ENCODE measurements around the gene STOX2.

Gene STOX2

GRCh38 chr4:183915976-183916375, 10.9 kb downstream of the STOX2 start:
- no peak for TF ChIP-seq CTCF (IDR thresholded peaks at IDR 0.05; ENCODE audit: low read depth, low read length, missing control alignments)

GRCh38 chr4:183918696-183919095, 13.6 kb downstream of the STOX2 start:
- DNase-seq (ENCODE audit: extremely low read depth, low read depth) = no peak
- TF ChIP-seq CTCF (IDR thresholded peaks at IDR 0.05; ENCODE audit: low read depth, low read length, missing control alignments) = no peak
- H3K4me3 ChIP-seq (replicated peaks; ENCODE audit: low read depth, low read length) = no peak overlapping the region

More at GRCh38 chr4:183915976-183916375, 10.9 kb downstream of the STOX2 start:
- H3K4me3 ChIP-seq (replicated peaks; ENCODE audit: low read depth, low read length) = no peak overlapping the region
- no peak for DNase-seq (ENCODE audit: extremely low read depth, low read depth)

- TF ChIP-seq CTCF (IDR thresholded peaks at IDR 0.05; ENCODE audit: low read depth, low read length, missing control alignments) = no peak
- H3K4me3 ChIP-seq (replicated peaks; ENCODE audit: low read depth, low read length) = no peak overlapping the region
- no peak for DNase-seq (ENCODE audit: extremely low read depth, low read depth)
Measured at GRCh38 chr4:183919141-183919540, 14.0 kb downstream of the STOX2 start.

- no peak overlapping the region for H3K4me3 ChIP-seq (replicated peaks; ENCODE audit: low read depth, low read length)
- DNase-seq (ENCODE audit: extremely low read depth, low read depth) = no peak
- TF ChIP-seq CTCF (IDR thresholded peaks at IDR 0.05; ENCODE audit: low read depth, low read length, missing control alignments) = no peak
Measured at GRCh38 chr4:183920512-183920911, 15.4 kb downstream of the STOX2 start.

GRCh38 chr4:183921335-183921734, 16.2 kb downstream of the STOX2 start:
- DNase-seq (ENCODE audit: extremely low read depth, low read depth) = no peak
- no peak overlapping the region for H3K4me3 ChIP-seq (replicated peaks; ENCODE audit: low read depth, low read length)
- no peak for TF ChIP-seq CTCF (IDR thresholded peaks at IDR 0.05; ENCODE audit: low read depth, low read length, missing control alignments)

- no peak overlapping the region for H3K4me3 ChIP-seq (replicated peaks; ENCODE audit: low read depth, low read length)
- DNase-seq (ENCODE audit: extremely low read depth, low read depth) = no peak
- no peak for TF ChIP-seq CTCF (IDR thresholded peaks at IDR 0.05; ENCODE audit: low read depth, low read length, missing control alignments)
Measured at GRCh38 chr4:183924362-183925044, 19.4 kb downstream of the STOX2 start.

- no peak for TF ChIP-seq CTCF (IDR thresholded peaks at IDR 0.05; ENCODE audit: low read depth, low read length, missing control alignments)
Measured at GRCh38 chr4:183926950-183927349, 21.8 kb downstream of the STOX2 start.

More at GRCh38 chr4:183926950-183927349, 21.8 kb downstream of the STOX2 start:
- H3K4me3 ChIP-seq (replicated peaks; ENCODE audit: low read depth, low read length) = no peak overlapping the region
- DNase-seq (ENCODE audit: extremely low read depth, low read depth) = no peak
